ENCODE data around the gene SNRNP25.

SNRNP25 gene

DNA sequence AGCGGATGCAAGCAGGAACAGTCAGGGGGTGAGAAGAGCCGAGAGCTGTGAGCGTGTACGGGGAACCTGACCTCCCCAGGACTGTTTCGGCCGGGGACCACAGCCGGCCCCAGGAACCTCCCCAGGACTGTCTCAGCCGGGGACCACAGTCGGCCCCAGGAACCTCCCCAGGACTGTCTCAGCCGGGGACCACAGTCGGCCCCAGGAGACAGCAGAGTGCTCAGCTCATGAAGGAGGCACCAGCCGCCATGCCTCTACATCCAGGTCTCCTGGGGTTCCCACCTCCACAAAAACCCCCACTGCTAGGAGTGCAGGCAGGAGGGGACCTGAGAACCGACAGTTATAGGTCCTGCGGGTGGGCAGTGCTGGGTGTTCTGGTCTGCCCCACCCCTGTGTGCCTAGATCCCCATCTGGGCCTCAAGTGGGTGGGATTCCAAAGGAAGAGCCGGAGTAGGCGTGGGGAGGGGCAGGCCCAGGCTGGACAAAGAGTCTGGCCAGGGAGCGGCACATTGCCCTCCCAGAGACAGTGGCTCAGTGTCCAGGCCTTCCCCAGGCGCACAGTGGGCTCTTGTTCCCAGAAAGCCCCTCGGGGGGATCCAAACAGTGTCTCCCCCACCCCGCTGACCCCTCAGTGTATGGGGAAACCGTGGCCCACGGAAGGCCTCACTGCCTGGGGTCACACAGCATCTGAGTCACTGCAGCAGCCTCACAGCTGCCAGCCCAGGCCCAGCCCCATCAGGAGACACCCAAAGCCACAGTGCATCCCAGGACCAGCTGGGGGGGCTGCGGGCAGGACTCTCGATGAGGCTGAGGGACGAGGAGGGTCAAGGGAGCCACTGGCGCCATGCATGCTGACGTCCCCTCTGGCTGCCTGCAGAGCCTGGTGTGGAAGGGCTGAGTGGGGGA, 14.5 kb downstream of the SNRNP25 start:
- H3K36me3 ChIP-seq: no peaks in the 10 kb centered on the region
- no peak overlapping the region for H3K27ac ChIP-seq
- H3K9me3 ChIP-seq: no peaks in the 10 kb centered on the region
- H3K4me1 ChIP-seq: peaks cover 47% of the 10 kb centered on the region
- H3K9ac ChIP-seq: no peak overlapping the region
- peaks cover 10% of the 10 kb centered on the region; the same call in 1 of the 2 replicates for H4K20me1 ChIP-seq
- no peak overlapping the region for H3K4me3 ChIP-seq
- TF ChIP-seq Cebpa-rat (IDR thresholded peaks at IDR 0.05): no peak
- no peak overlapping the region for H3K4me2 ChIP-seq
- peaks cover 38% of the 10 kb centered on the region for H3K27me3 ChIP-seq

- Histone ChIP-seq H3K27ac (no peak overlapping the region), H3K4me2 (no peak overlapping the region), H3K36me3 (no peaks in the 10 kb centered on the region), H3K4me3 (no peak overlapping the region), H4K20me1 (peaks cover 10% of the 10 kb centered on the region; the same call in 1 of the 2 replicates), H3K9me3 (no peaks in the 10 kb centered on the region), H3K27me3 (peaks cover 48% of the 10 kb centered on the region), H3K4me1 (peaks cover 42% of the 10 kb centered on the region), H3K9ac (no peak overlapping the region)
- no peak for TF ChIP-seq Cebpa-rat (IDR thresholded peaks at IDR 0.05)
Measured at GRCh38 chr16:69181-69580, 15.6 kb downstream of the SNRNP25 start.

DNA sequence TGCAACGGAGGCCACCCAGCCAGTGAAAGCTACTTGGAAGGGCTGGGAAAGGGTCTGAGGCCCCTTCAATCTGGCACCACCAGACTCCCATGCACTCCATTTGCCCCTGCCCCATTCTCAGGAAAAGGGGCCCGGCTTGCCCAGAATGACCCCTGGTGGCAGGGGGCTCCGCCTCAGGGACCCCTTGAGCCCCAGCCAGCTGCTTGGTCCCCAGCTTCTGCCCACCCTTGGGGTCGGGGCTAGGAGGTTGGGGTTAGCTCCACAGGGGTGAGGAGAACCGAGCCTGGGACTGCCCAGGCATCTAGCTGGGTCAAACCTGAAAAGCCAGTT, 17.5 kb downstream of the SNRNP25 start:
- Histone ChIP-seq H3K27me3 (peaks cover 50% of the 10 kb centered on the region), H3K36me3 (no peaks in the 10 kb centered on the region), H3K9me3 (no peaks in the 10 kb centered on the region), H3K9ac (no peak overlapping the region), H3K4me3 (no peak overlapping the region), H4K20me1 (peaks cover 10% of the 10 kb centered on the region; the same call in 1 of the 2 replicates), H3K27ac (no peak overlapping the region), H3K4me1 (peaks cover 49% of the 10 kb centered on the region), H3K4me2 (no peak overlapping the region)
- no peak for TF ChIP-seq Cebpa-rat (IDR thresholded peaks at IDR 0.05)

DNA sequence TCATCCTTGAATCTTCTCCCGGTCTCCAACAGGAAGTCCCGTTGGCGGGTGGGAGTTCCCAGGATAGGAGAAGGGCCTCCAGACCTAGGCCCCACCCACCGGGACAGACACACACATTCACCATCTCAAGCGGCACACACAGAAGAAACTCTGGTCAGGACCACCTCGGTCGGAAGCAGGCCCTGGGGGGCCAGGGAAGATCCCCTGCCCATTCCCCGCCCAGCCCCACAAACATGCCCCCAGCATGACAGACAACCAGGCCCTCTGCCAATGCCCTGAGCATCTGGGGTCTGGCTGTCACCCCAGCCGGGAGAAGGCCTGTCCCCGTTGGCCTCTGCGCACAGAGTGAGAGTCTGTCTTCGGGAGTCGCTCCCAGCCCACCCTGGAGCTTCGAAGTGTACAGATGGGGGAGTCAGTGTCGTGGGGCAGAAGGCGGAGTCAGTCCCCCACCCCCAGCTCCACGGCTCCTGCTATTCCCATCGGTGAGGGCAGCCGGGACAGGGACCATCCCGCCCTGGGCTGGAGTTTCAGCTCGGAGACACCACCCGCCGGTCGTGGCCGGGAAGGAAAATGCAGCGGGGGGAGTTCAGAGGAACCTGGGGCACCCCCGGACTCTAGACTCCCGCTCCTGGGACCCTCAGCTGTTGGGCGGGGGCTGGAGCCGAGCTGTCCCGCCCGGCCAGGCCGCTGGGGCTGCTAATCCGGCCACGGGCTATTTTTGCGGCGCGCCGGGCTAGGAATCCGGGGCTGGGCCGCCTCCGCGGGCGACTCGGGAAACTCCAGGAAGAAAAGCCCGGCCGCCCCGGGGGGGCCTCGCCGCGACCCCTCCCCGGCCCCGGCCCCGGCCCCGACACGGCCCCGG, 18.1 kb downstream of the SNRNP25 start:
- H3K9ac ChIP-seq: no peak overlapping the region
- no peak for TF ChIP-seq Cebpa-rat (IDR thresholded peaks at IDR 0.05)
- no peak overlapping the region for H3K27ac ChIP-seq
- H3K36me3 ChIP-seq: no peaks in the 10 kb centered on the region
- peaks cover 50% of the 10 kb centered on the region for H3K27me3 ChIP-seq
- H3K4me2 ChIP-seq: peak overlapping the region; percentile 94
- H3K9me3 ChIP-seq: no peaks in the 10 kb centered on the region
- H3K4me1 ChIP-seq: peaks cover 55% of the 10 kb centered on the region
- H3K4me3 ChIP-seq: peak overlapping the region; percentile 63
- H4K20me1 ChIP-seq: peaks cover 10% of the 10 kb centered on the region; the same call in 1 of the 2 replicates

DNA sequence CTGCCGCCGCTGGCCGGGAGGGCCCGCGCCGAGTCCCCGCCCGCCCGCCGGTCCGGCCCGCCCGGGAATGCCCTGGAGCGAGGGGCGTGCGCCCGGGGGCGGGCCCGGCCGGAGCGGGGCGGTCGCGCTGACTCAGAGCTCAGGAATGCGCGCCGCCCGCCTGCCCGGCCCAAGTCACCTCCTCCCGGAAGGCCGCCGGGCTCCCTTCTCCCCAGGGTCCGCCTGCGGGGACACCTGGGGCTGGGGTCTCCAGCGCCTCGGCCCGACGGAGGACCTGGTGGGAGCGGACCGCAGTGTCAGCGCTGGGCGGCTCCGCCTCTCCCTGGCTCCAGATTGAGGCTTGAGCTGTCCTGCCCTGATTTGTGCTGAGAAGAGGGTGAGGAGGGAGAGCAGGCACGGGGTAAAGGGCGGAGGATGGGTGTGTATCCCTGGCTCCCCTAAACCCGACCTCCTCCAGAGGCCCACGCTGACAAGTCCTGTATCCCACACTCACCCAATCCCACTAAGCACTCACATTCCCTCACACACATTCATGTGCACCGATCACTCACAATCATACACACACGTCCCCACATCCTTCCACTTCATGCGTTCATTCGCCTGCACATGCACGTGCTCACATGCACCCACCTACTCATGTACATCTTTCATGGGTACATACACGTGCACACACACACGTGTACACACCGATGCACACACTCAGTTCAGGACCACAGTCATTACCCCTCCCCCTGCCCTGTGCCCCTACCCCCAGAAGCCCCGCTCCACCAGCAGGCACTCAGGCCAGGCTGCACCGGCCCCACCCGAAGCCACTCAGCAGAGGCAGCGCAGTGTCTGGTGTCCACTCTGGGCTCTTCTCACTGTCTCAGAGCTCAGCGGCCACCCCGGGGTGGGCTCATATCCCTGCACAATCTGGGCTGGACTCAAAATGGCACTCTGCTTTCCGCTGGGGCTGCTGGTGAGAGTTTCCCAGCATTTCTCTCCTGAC, 19.2 kb downstream of the SNRNP25 start, which contains the start of gene RHBDF1:
RHBDF1 (minus strand) TSS at position 71 of the 988 bp plus-strand sequence. CDS start 7,616 bp downstream, outside the sequence.
- Histone ChIP-seq H3K4me3 (peak within 1 kb of the TSS; percentile 63), H3K36me3 (no peaks in the 10 kb centered on the region), H3K4me1 (peaks cover 61% of the 10 kb centered on the region), H3K9me3 (no peaks in the 10 kb centered on the region), H3K27ac (0 out of 2 replicates have a peak within 1 kb of the TSS, but pooled peaks have one; percentile 9), H4K20me1 (peaks cover 10% of the 10 kb centered on the region; the same call in 1 of the 2 replicates), H3K9ac (peak within 1 kb of the TSS; percentile 50; the same call in 1 of the 2 replicates), H3K27me3 (peaks cover 50% of the 10 kb centered on the region), H3K4me2 (peak within 1 kb of the TSS; percentile 94)
- TF ChIP-seq Cebpa-rat (IDR thresholded peaks at IDR 0.05): no peak

GRCh38 chr16:74051-74746, 20.6 kb downstream of the SNRNP25 start:
- Histone ChIP-seq H4K20me1 (peaks cover 10% of the 10 kb centered on the region; the same call in 1 of the 2 replicates), H3K4me3 (no peak overlapping the region), H3K36me3 (peaks cover 2% of the 10 kb centered on the region), H3K27ac (no peak overlapping the region), H3K4me1 (peaks cover 59% of the 10 kb centered on the region), H3K27me3 (peaks cover 50% of the 10 kb centered on the region), H3K4me2 (no peak overlapping the region), H3K9me3 (no peaks in the 10 kb centered on the region), H3K9ac (no peak overlapping the region)
- no peak for TF ChIP-seq Cebpa-rat (IDR thresholded peaks at IDR 0.05)

GRCh38 chr16:74747-75334, 21.2 kb downstream of the SNRNP25 start:
- no peak for TF ChIP-seq Cebpa-rat (IDR thresholded peaks at IDR 0.05)
- H3K4me1 ChIP-seq: peaks cover 59% of the 10 kb centered on the region
- H3K27ac ChIP-seq: peak overlapping the region; percentile 93; the same call in 1 of the 2 replicates

More at GRCh38 chr16:74747-75334, 21.2 kb downstream of the SNRNP25 start:
- Histone ChIP-seq H3K27me3 (peaks cover 45% of the 10 kb centered on the region), H3K4me2 (peak overlapping the region; percentile 99), H4K20me1 (peaks cover 10% of the 10 kb centered on the region; the same call in 1 of the 2 replicates), H3K4me3 (no peak overlapping the region), H3K36me3 (peaks cover 8% of the 10 kb centered on the region), H3K9me3 (no peaks in the 10 kb centered on the region), H3K9ac (no peak overlapping the region)
